ENCODE data around the gene GNG7. TPM values are rescaled to one million over a fixed set of nuclear protein-coding genes. Genes with fewer than 3 reads are reported as not detected.
"Not testable (repeated sequence)": the region's sequence is repeated elsewhere in the genome, so short reads cannot be mapped to it uniquely, and the experiment has no call there.

Gene GNG7
- total RNA-seq, 1 donor from 2014 or later = 1.8 TPM

- no peak for DNase-seq (ENCODE audit: low read depth)
These were observed 190.9 kb downstream of the GNG7 start for GRCh38 chr19:2511570-2511969.

- no peak for DNase-seq (ENCODE audit: low read depth)
These were observed 193.4 kb downstream of the GNG7 start for GRCh38 chr19:2509096-2509495.

GRCh38 chr19:2507109-2507508 is 195.4 kb downstream of the GNG7 start:
- peak; percentile 79 for DNase-seq (ENCODE audit: low read depth)

GRCh38 chr19:2506656-2507055 is 195.8 kb downstream of the GNG7 start:
- not testable (repeated sequence) for DNase-seq (ENCODE audit: low read depth)

- DNase-seq (ENCODE audit: low read depth) = peak; percentile 47
These were observed 198.9 kb downstream of the GNG7 start for GRCh38 chr19:2503521-2504109.

- no peak for DNase-seq (ENCODE audit: low read depth)
These were observed 201.6 kb downstream of the GNG7 start for GRCh38 chr19:2500841-2501261.

GRCh38 chr19:2500156-2500555 is 202.3 kb downstream of the GNG7 start:
- no peak for DNase-seq (ENCODE audit: low read depth)

GRCh38 chr19:2497186-2497585 is 205.3 kb downstream of the GNG7 start:
- DNase-seq (ENCODE audit: low read depth) = no peak

GRCh38 chr19:2495651-2496316 is 206.7 kb downstream of the GNG7 start:
- DNase-seq (ENCODE audit: low read depth) = no peak

- no peak for DNase-seq (ENCODE audit: low read depth)
These were observed 207.3 kb downstream of the GNG7 start for GRCh38 chr19:2495130-2495641.

GRCh38 chr19:2494447-2495129 is 207.9 kb downstream of the GNG7 start:
- no peak for DNase-seq (ENCODE audit: low read depth)

GRCh38 chr19:2494084-2494446 is 208.4 kb downstream of the GNG7 start:
- no peak for DNase-seq (ENCODE audit: low read depth)

- DNase-seq (ENCODE audit: low read depth) = not testable (repeated sequence)
These were observed 209.0 kb downstream of the GNG7 start for GRCh38 chr19:2493448-2493847.

- no peak for DNase-seq (ENCODE audit: low read depth)
These were observed 209.6 kb downstream of the GNG7 start for GRCh38 chr19:2492870-2493269.

- DNase-seq (ENCODE audit: low read depth) = peak; percentile 86
These were observed 211.2 kb downstream of the GNG7 start for GRCh38 chr19:2491130-2491801.

GRCh38 chr19:2490659-2491058 is 211.8 kb downstream of the GNG7 start:
- DNase-seq (ENCODE audit: low read depth) = no peak

GRCh38 chr19:2488942-2489731 is 213.4 kb downstream of the GNG7 start:
- no peak for DNase-seq (ENCODE audit: low read depth)

GRCh38 chr19:2488405-2488941 is 214.0 kb downstream of the GNG7 start:
- no peak for DNase-seq (ENCODE audit: low read depth)

GRCh38 chr19:2487842-2488241 is 214.7 kb downstream of the GNG7 start:
- no peak for DNase-seq (ENCODE audit: low read depth)

- no peak for DNase-seq (ENCODE audit: low read depth)
These were observed 215.4 kb downstream of the GNG7 start for GRCh38 chr19:2487090-2487489.

GRCh38 chr19:2485428-2485827 is 217.1 kb downstream of the GNG7 start:
- DNase-seq (ENCODE audit: low read depth) = no peak
